HG03354 (cell line): ENCODE results near the gene C19orf25.

Source experiments
- ATAC-seq: cut with Tn5 transposase; IDR thresholded peaks from one replicate; pipeline ENCODE4 v1.9.1; 2021; ENCODE audit warnings: mild to moderate bottlenecking; ENCODE audit not compliant: unreplicated experiment, poor library complexity, severe bottlenecking

The C19orf25 gene

GRCh38 chr19:1423436-1424191 is 55.4 kb downstream of the C19orf25 start:
- ATAC-seq: no peak
